SK-N-MC (cell line): ENCODE measurements around the gene ADCY5.

Experiments used
- EZH2 ChIP-seq: fragments of 200-600 bp; sonication (generic); IDR thresholded peaks from one replicate; pipeline ENCODE4 v1.6.1; 2017; ENCODE audit warnings: antibody characterized with exemption
- POLR2AphosphoS5 ChIP-seq: IDR thresholded peaks from 2 replicates; pipeline ENCODE4 v1.6.1; 2012; ENCODE audit warnings: mild to moderate bottlenecking, low read depth, low read length, borderline replicate concordance

- no peak for TF ChIP-seq POLR2AphosphoS5
- no peak for TF ChIP-seq EZH2
Observed at GRCh38 chr3:123444023-123444422, 4.9 kb downstream of the ADCY5 start.
